ENCODE results near the gene WASL.

GRCh38 chr7:123774496-123774895 lies 25.7 kb upstream of the WASL start:
- TF ChIP-seq GATA2 (IDR thresholded peaks at IDR 0.05; ENCODE audit: low read depth, low read length): no peak
- no peak for TF ChIP-seq GATA3 (IDR thresholded peaks at IDR 0.05; ENCODE audit: low read depth, low read length)
